KMS-11 (cell line): Measurements from ENCODE around the gene RIC8B.

ENCODE experiments used
- H2AFZ ChIP-seq: fragments of 200-600 bp; sonication (generic); 2 replicates; pipeline ENCODE4 v1.6.1; 2016; ENCODE audit warnings: antibody characterized with exemption, mixed run types, low read depth
- H3K27ac ChIP-seq: fragments of 200-600 bp; sonication (generic); 2 replicates; pipeline ENCODE4 v1.6.1; 2016; ENCODE audit warnings: mild to moderate bottlenecking, mixed run types
- H3K27me3 ChIP-seq: fragments of 200-600 bp; sonication (generic); 2 replicates; pipeline ENCODE4 v1.6.1; 2017; ENCODE audit warnings: mild to moderate bottlenecking, low read depth, mixed run types, moderate library complexity; ENCODE audit not compliant: insufficient read depth
- H3K36me3 ChIP-seq: fragments of 200-600 bp; sonication (generic); 2 replicates; pipeline ENCODE4 v1.6.1; 2017; ENCODE audit warnings: mild to moderate bottlenecking, mixed run types; ENCODE audit not compliant: insufficient read depth
- H3K4me1 ChIP-seq: fragments of 200-600 bp; sonication (generic); 2 replicates; pipeline ENCODE4 v1.6.1; 2016; ENCODE audit warnings: mild to moderate bottlenecking, low read depth, mixed run types; ENCODE audit not compliant: poor library complexity, severe bottlenecking
- H3K4me2 ChIP-seq: fragments of 200-600 bp; sonication (generic); 2 replicates; pipeline ENCODE4 v1.7.0; 2016; ENCODE audit warnings: mild to moderate bottlenecking, mixed run types
- H3K4me3 ChIP-seq: fragments of 200-600 bp; sonication (generic); IDR thresholded peaks from 2 replicates; pipeline ENCODE4 v1.6.1; 2017; ENCODE audit warnings: low read depth, low read length, mixed read lengths; ENCODE audit not compliant: insufficient read depth
- H3K79me2 ChIP-seq: fragments of 200-600 bp; sonication (generic); 2 replicates; pipeline ENCODE4 v1.6.1; 2016; ENCODE audit warnings: low read depth, mixed run types; ENCODE audit not compliant: insufficient read depth
- H3K9ac ChIP-seq: fragments of 200-600 bp; sonication (generic); 2 replicates; pipeline ENCODE4 v1.6.1; 2016; ENCODE audit warnings: mild to moderate bottlenecking, mixed run types
- H4K20me1 ChIP-seq: fragments of 200-600 bp; sonication (generic); 2 replicates; pipeline ENCODE4 v1.6.1; 2016; ENCODE audit warnings: mild to moderate bottlenecking, mixed run types; ENCODE audit not compliant: insufficient read depth
- TF ChIP-seq, protein P1 (sequence below): fragments of 200-600 bp; sonication (generic); conservative IDR thresholded peaks from 2 replicates; pipeline ENCODE4 v1.6.1; 2017; ENCODE audit warnings: low read depth, mild to moderate bottlenecking, antibody characterized with exemption, low read length, moderate library complexity, mixed read lengths

The RIC8B gene

DNA sequence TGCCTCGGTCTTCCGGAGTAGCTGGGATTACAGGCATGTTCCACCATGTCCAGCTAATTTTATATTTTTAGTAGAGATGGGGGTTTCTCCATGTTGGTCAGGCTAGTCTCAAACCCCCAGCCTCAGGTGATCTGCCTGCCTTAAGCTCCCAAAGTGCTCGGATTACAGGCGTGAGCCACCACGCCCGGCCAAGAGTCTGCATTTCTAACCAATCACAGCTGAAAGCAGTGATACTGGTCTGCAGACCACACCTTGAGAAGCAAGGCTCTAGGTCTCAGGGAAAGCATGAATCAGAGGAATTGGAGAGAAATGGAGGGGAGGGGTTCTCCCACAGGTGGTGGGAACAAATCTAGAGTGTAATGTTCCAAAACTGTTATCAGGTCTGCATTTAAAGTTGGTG is 126.1 kb downstream of the RIC8B start:
- Histone ChIP-seq H3K36me3 (no peaks in the 10 kb centered on the region), H3K9ac (no peak overlapping the region), H3K4me2 (no peak overlapping the region), H4K20me1 (no peaks in the 10 kb centered on the region), H3K27me3 (no peaks in the 10 kb centered on the region), H3K4me3 (no peak overlapping the region), H2AFZ (no peak overlapping the region), H3K4me1 (no peaks in the 10 kb centered on the region), H3K79me2 (no peaks in the 10 kb centered on the region), H3K27ac (no peak overlapping the region)
- TF ChIP-seq, protein P1, sequence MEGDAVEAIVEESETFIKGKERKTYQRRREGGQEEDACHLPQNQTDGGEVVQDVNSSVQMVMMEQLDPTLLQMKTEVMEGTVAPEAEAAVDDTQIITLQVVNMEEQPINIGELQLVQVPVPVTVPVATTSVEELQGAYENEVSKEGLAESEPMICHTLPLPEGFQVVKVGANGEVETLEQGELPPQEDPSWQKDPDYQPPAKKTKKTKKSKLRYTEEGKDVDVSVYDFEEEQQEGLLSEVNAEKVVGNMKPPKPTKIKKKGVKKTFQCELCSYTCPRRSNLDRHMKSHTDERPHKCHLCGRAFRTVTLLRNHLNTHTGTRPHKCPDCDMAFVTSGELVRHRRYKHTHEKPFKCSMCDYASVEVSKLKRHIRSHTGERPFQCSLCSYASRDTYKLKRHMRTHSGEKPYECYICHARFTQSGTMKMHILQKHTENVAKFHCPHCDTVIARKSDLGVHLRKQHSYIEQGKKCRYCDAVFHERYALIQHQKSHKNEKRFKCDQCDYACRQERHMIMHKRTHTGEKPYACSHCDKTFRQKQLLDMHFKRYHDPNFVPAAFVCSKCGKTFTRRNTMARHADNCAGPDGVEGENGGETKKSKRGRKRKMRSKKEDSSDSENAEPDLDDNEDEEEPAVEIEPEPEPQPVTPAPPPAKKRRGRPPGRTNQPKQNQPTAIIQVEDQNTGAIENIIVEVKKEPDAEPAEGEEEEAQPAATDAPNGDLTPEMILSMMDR, result no peak

DNA sequence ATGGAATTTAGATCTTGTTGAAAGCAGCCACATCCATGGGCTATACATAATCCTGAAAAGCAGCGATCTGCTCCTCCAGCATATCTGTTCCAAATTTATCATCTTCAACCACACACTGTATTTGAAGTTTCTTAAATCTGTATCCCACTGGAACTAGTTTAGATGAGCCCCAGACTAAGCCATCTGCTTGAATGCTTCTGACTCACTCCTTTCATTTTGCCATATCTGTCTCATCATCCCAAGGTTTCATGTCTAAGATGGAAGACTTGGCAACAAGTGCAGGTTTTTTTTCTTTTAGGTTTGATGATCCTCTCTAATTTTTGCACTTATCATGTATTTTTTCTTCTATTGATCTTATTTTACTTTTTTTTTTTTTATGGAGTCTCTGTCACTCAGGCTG is 126.8 kb downstream of the RIC8B start:
- H4K20me1 ChIP-seq, result no peaks in the 10 kb centered on the region
- H3K79me2 ChIP-seq, result no peaks in the 10 kb centered on the region
- H2AFZ ChIP-seq, result no peak overlapping the region
- no peaks in the 10 kb centered on the region for H3K4me1 ChIP-seq
- no peak overlapping the region for H3K9ac ChIP-seq
- no peak overlapping the region for H3K4me2 ChIP-seq
- TF ChIP-seq, protein P1, result no peak
- H3K27me3 ChIP-seq, result no peaks in the 10 kb centered on the region
- H3K36me3 ChIP-seq, result no peaks in the 10 kb centered on the region
- H3K27ac ChIP-seq, result no peak overlapping the region
- H3K4me3 ChIP-seq, result no peak overlapping the region

DNA sequence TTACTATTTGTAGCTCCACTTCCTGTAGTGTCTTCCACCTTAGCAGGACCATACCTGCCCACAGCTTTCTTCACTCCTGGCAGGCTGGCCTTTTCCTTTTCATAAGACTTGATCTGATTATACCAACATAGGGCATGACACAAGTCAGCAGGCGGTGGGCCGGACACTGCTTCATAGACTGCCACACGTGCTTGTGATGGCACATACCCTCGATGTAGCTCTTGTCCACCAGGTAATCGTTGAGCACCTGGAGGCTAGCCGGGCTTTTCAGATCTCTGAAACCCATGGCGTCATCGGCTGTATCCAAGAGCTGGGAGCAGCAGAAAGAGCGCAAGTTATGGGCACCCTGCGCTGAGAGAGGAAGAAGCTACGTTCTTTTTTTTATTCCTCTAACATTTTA is 127.6 kb downstream of the RIC8B start:
- Histone ChIP-seq H4K20me1 (no peaks in the 10 kb centered on the region), H3K4me1 (no peaks in the 10 kb centered on the region)
- TF ChIP-seq, protein P1, result no peak

DNA sequence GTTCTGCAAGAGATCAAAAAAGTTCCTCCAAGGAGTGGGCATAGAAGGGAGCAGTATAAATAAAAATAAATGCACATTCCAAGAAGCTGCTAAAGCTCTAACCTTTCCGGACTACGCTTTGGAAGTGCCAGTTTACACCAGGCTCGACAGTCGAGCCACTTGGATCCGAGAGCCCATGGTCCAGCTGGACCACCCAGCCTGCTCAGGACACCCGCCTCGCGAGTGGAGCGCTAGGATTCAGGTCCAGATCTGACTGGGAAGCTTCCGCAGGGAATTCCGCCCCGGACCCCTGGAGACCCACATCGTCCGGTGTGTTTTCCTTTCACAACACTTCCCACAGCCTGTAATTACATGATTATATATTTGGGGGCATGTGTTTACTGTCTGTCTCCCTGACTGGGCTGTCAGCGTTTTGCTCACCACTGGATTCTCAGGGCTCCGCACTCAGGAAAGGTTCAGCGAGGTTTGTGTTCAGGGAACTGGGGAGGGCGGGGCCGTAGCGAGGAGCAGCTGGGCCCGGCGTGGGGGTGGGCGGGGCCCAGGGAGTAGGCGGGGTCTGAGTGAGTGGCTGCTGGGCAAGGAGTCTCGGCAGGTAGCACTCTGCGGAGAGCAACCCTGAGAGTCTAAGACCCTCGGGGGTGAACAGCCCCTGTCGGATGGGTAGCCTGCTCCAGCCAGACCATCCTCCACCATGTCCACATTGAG is 128.9 kb downstream of the RIC8B start:
- Histone ChIP-seq H3K4me2 (no peak overlapping the region), H2AFZ (no peak overlapping the region), H3K4me3 (no peak overlapping the region), H3K4me1 (no peaks in the 10 kb centered on the region), H3K27me3 (no peaks in the 10 kb centered on the region), H3K79me2 (no peaks in the 10 kb centered on the region), H3K27ac (no peak overlapping the region), H4K20me1 (no peaks in the 10 kb centered on the region), H3K9ac (no peak overlapping the region), H3K36me3 (no peaks in the 10 kb centered on the region)
- TF ChIP-seq, protein P1, result no peak

More for the DNA sequence above, 127.6 kb downstream of the RIC8B start:
- H3K4me3 ChIP-seq, result no peak overlapping the region
- H3K36me3 ChIP-seq, result no peaks in the 10 kb centered on the region
- H3K4me2 ChIP-seq, result no peak overlapping the region
- H3K27me3 ChIP-seq, result no peaks in the 10 kb centered on the region
- no peak overlapping the region for H3K9ac ChIP-seq
- H3K79me2 ChIP-seq, result no peaks in the 10 kb centered on the region
- H3K27ac ChIP-seq, result no peak overlapping the region
- no peak overlapping the region for H2AFZ ChIP-seq
